HG02610 (cell line): ENCODE results near the gene TRIM3.
"Not testable (repeated sequence)": the region's sequence is repeated elsewhere in the genome, so short reads cannot be mapped to it uniquely, and the experiment has no call there.

Experiments
- ATAC-seq: cut with Tn5 transposase; IDR thresholded peaks from one replicate; pipeline ENCODE4 v1.9.1; 2021; ENCODE audit warnings: mild to moderate bottlenecking, moderate library complexity; ENCODE audit not compliant: unreplicated experiment

Gene TRIM3

GRCh38 chr11:6473451-6474412 is at the start of gene TRIM3:
Gene TRIM3, minus strand, starts transcription at chr11:6473941. Its CDS starts 8,246 bp downstream, at chr11:6465695.
- ATAC-seq: peak; percentile 70

- no peak for ATAC-seq
These were observed 49.5 kb upstream of the TRIM3 start for GRCh38 chr11:6523253-6523652.

GRCh38 chr11:6521946-6522345 is 48.2 kb upstream of the TRIM3 start:
- ATAC-seq: not testable (repeated sequence)

GRCh38 chr11:6520265-6520664 is 46.5 kb upstream of the TRIM3 start:
- no peak for ATAC-seq

GRCh38 chr11:6516865-6517264 is 43.1 kb upstream of the TRIM3 start:
- ATAC-seq: no peak

GRCh38 chr11:6505577-6506240 is 32.0 kb upstream of the TRIM3 start:
- ATAC-seq: peak; percentile 53

GRCh38 chr11:6504166-6504565 is 30.4 kb upstream of the TRIM3 start:
- no peak for ATAC-seq

- no peak for ATAC-seq
These were observed 28.6 kb upstream of the TRIM3 start for GRCh38 chr11:6502382-6502781.

- no peak for ATAC-seq
These were observed 24.8 kb upstream of the TRIM3 start for GRCh38 chr11:6498544-6498943.

GRCh38 chr11:6498121-6498520 is 24.4 kb upstream of the TRIM3 start:
- ATAC-seq: no peak

- ATAC-seq: no peak
These were observed 23.5 kb upstream of the TRIM3 start, which contains the start of gene DNHD1 for GRCh38 chr11:6497069-6497839. Gene DNHD1, plus strand, starts transcription at chr11:6497280. Its CDS starts 936 bp downstream, at chr11:6498216.

- no peak for ATAC-seq
These were observed 15.6 kb upstream of the TRIM3 start for GRCh38 chr11:6489306-6489705.

GRCh38 chr11:6488821-6489220 is 15.1 kb upstream of the TRIM3 start:
- ATAC-seq: no peak

GRCh38 chr11:6488342-6488741 is 14.6 kb upstream of the TRIM3 start:
- ATAC-seq: peak; percentile 61

- no peak for ATAC-seq
These were observed 13.2 kb upstream of the TRIM3 start for GRCh38 chr11:6486938-6487337.

- ATAC-seq: no peak
These were observed 12.5 kb upstream of the TRIM3 start for GRCh38 chr11:6486256-6486655.

GRCh38 chr11:6485661-6486060 is 11.9 kb upstream of the TRIM3 start:
- ATAC-seq: no peak

GRCh38 chr11:6483015-6483414 is 9.3 kb upstream of the TRIM3 start:
- no peak for ATAC-seq

- no peak for ATAC-seq
These were observed 8.7 kb upstream of the TRIM3 start for GRCh38 chr11:6482441-6482840.

GRCh38 chr11:6481924-6482275 is 8.2 kb upstream of the TRIM3 start:
- ATAC-seq: no peak
